AG04449 (cell line): ENCODE results near the gene HCN2.
"Not testable (repeated sequence)": the region's sequence is repeated elsewhere in the genome, so short reads cannot be mapped to it uniquely, and the experiment has no call there.

Source experiments
- CTCF ChIA-PET: fragments of 350-600 bp; formaldehyde crosslinking; extraction: SDS; loops from one replicate; lab custom pipeline; 2021; ENCODE audit warnings: antibody characterized with exemption; lab: Yijun Ruan, JAX
- POLR2A ChIA-PET: fragments of 400-600, 350-600 bp; formaldehyde crosslinking; extraction: SDS; loops from one replicate; lab custom pipeline; 2020; ENCODE audit warnings: antibody characterized with exemption, inconsistent platforms; lab: Yijun Ruan, JAX
- DNase-seq: peaks from one replicate; pipeline ENCODE4 v3.0.0-alpha.2; 2010; ENCODE audit warnings: low read depth, low spot score
- H3K4me3 ChIP-seq: 2 replicates; pipeline ENCODE4 v1.5.1; 2011; ENCODE audit warnings: low read depth, mild to moderate bottlenecking, control low read depth, low read length
- TF ChIP-seq, protein P1 (sequence below): IDR thresholded peaks from one replicate; pipeline ENCODE4 v1.5.1; 2011; ENCODE audit warnings: mild to moderate bottlenecking, moderate library complexity, low read length, control low read depth, inconsistent platforms; ENCODE audit not compliant: insufficient read depth; ENCODE audit errors: missing control alignments

The HCN2 gene

DNA sequence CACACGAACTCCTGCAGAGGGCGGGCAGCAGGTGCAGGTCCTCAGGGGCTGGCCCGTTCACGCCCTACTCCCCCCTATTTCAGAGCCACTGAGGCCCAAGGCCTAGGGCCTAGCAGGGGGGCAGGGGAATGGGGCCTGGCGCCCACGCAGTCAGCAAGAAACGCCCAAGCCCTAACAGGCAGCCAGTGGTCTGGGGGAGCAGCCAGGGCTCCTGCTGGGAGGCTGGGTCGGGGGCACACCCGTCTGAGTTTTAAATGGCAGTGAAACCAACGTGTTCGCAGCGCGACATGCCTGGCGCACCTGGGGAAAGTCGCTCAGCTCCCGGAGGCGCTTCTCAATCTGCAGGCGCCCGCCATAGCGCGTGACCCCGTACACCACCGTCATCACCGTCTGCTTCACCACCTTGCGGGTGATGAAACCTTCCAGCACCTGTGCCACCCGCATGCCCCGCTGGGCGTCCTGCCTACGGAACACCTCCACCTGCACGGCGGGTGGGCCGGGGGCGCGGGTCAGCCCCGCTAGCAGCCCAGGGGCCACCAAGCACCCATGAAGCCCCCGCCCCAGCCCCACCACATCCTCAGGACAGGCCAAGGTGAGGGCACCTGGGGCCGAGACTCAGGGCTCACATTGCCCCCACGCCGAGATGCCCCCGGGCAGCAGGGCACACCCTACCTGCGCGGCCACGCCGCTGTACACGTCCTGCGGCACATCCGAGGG, 29.8 kb downstream of the HCN2 start:
- DNase-seq: no peak
- CTCF ChIA-PET: no interaction called here
- POLR2A ChIA-PET: no interaction called here
- TF ChIP-seq, protein P1, sequence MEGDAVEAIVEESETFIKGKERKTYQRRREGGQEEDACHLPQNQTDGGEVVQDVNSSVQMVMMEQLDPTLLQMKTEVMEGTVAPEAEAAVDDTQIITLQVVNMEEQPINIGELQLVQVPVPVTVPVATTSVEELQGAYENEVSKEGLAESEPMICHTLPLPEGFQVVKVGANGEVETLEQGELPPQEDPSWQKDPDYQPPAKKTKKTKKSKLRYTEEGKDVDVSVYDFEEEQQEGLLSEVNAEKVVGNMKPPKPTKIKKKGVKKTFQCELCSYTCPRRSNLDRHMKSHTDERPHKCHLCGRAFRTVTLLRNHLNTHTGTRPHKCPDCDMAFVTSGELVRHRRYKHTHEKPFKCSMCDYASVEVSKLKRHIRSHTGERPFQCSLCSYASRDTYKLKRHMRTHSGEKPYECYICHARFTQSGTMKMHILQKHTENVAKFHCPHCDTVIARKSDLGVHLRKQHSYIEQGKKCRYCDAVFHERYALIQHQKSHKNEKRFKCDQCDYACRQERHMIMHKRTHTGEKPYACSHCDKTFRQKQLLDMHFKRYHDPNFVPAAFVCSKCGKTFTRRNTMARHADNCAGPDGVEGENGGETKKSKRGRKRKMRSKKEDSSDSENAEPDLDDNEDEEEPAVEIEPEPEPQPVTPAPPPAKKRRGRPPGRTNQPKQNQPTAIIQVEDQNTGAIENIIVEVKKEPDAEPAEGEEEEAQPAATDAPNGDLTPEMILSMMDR: no peak
- no peak overlapping the region for H3K4me3 ChIP-seq

DNA sequence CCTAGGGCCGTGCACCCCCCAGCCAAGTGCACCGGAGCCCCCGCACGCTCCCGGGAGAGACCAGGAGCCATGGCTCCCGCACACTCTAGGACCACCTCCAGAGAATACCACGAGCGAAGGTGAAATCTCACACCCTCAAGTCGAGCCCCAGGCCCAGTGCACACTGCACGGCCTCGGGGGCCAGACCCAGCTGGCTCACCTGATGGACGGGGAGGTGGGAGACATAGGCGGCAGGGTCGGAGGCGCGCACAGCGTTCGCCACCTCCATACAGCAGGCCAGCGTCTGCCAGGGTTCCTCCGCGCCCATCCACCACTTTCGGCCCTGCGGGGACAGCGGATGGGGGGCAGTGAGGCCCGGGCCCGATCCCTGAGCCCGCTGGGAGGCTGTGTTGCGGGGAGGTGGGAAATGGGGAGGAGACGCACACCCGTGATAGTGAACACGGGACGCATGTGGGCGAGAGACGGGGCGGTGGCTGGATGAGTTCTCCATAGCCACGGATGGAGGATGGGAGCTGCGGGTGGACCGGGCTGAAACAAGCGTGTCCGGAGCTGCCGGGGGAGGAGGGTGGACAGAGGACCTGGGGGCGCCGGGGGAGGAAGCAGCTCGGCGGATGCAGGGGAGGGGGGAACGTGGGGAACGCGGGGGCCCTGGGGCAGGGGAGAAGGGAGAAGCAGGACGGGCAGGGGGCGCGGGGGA, 30.6 kb downstream of the HCN2 start:
- DNase-seq: no peak
- POLR2A ChIA-PET: no interaction called here
- CTCF ChIA-PET: no interaction called here
- H3K4me3 ChIP-seq: no peak overlapping the region
- TF ChIP-seq, protein P1: no peak

DNA sequence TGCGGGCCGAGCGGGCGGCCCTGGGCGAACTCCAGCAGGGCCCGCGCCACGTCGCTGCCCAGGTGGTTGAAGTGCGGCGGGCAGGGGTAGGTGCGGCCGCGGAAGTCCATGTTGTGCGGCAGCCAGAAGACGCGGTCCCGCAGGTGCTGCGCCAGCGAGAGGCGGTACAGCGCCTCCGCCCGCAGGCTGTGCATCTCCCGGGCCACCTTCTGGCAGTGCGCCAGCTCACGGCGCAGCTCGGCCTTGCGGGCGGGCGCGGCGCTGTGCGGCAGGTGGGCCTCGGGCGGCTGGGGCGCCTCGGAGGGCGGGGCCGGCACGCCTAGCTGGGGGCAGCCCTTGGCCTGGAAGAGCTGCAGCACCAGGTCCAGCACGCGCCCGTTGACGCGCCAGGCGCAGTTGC, 31.5 kb downstream of the HCN2 start:
- not testable (repeated sequence) for H3K4me3 ChIP-seq

DNA sequence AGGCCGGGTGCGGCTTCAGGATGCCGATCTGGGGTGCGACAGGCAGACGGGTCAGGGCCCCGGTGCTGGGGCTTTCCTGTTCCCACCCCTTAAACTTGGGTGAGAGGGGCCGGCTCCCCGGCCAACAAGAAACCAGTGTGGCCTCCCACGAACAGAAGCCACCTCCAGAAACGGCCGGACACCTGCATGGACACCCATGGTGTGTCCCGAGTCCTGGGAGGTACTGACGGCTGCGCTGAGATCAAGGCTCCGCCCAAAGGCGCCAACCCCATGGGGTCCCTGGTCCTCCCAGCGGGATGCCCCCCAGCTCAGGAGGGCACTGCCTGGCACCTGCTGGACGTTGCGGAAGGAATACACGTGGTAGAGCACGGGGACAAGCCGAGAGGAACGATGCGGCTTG, 32.1 kb downstream of the HCN2 start:
- ChIA-PET CTCF (no interaction called here), POLR2A (no interaction called here)
- TF ChIP-seq, protein P1: no peak
- DNase-seq: no peak
- H3K4me3 ChIP-seq: no peak overlapping the region

More for the DNA sequence above, 31.5 kb downstream of the HCN2 start:
- POLR2A ChIA-PET, DNase-seq, CTCF ChIA-PET: not testable (repeated sequence)

DNA sequence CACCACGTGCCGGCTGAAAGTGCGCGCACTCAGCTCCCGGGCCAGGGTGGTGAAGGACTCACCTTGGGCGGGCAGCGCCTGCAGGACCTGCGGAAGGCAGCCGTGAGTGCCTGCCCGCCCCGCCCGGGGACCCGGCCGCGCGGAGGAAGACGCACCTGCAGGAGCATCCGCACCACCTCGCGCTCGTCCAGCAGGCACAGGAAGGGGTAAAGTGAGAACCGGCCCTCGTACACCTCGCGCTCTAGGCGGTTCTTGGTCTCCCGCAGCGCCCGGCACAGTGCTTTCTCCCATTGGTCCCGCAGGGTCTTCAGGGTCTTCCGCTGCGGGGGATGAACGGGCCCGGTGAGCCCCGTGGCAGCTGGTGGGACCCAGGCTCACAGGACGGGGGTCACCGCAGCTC, 33.0 kb downstream of the HCN2 start:
- POLR2A ChIA-PET: interaction anchor here (0.8 kb wide), 1 partner anchor 10 kb away, joined by 4 read pairs; no protein-coding TSS in a partner anchor
- H3K4me3 ChIP-seq: no peak overlapping the region
- CTCF ChIA-PET: interaction anchor here (1.0 kb wide), 1 partner anchor 38 kb away, joined by 3 read pairs; no protein-coding TSS in a partner anchor
- no peak for DNase-seq
- TF ChIP-seq, protein P1: no peak

DNA sequence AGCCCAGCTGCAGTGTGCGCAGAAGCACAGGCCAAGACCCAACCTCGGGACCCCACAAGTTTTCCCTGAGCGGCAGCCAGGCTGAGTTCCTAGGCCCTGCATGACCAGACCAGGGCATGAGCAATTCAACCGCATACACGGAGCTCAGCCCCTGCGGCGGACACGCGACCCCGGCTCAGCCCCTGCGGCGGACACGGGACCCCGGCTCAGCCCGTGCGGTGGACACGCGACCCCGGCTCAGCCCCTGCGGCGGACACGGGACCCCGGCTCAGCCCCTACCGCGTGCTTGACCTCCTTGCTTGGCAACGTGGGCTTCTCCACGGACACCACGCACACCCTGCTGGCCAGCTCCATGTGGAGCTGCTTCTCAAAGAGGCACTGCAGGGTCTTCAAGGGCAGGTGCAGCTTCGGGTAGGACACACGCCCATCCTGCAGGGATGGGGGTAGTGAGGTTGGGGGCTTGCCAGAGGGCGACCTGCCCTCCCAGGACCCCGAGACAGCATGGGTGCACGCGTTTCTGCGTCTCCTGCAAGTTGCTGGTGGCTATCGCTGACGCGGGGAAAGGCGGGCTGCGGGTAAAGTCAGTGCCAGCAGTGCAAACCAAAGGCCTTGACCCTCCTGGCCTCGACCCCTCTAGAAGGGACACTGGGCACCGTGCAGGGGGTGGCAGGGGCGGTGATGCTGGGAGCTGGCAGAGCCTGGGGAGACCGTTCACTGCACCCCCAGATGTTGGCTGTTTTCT, 33.7 kb downstream of the HCN2 start:
- CTCF ChIA-PET: interaction anchor here (1.0 kb wide), 1 partner anchor 38 kb away, joined by 3 read pairs; no protein-coding TSS in a partner anchor
- no peak for DNase-seq
- TF ChIP-seq, protein P1: no peak
- H3K4me3 ChIP-seq: no peak overlapping the region
- POLR2A ChIA-PET: interaction anchor here (0.8 to 1.2 kb wide), 2 partner anchors 11 kb away, joined by 3 to 4 read pairs; no protein-coding TSS in a partner anchor
